Hepatocyte (in vitro differentiated cells): ENCODE data around the gene COA4.

ENCODE experiments used
- EZH2 ChIP-seq: fragments of 200-600 bp; sonication (generic); IDR thresholded peaks from 2 replicates; pipeline ENCODE4 v1.6.1; 2016; ENCODE audit warnings: antibody characterized with exemption, mild to moderate bottlenecking, borderline replicate concordance
- TF ChIP-seq, protein P1 (sequence below): fragments of 200-600 bp; sonication (generic); IDR thresholded peaks from 2 replicates; pipeline ENCODE4 v1.5.1; 2016; ENCODE audit warnings: antibody characterized with exemption, mild to moderate bottlenecking; ENCODE audit not compliant: poor library complexity

- TF ChIP-seq, protein P1, sequence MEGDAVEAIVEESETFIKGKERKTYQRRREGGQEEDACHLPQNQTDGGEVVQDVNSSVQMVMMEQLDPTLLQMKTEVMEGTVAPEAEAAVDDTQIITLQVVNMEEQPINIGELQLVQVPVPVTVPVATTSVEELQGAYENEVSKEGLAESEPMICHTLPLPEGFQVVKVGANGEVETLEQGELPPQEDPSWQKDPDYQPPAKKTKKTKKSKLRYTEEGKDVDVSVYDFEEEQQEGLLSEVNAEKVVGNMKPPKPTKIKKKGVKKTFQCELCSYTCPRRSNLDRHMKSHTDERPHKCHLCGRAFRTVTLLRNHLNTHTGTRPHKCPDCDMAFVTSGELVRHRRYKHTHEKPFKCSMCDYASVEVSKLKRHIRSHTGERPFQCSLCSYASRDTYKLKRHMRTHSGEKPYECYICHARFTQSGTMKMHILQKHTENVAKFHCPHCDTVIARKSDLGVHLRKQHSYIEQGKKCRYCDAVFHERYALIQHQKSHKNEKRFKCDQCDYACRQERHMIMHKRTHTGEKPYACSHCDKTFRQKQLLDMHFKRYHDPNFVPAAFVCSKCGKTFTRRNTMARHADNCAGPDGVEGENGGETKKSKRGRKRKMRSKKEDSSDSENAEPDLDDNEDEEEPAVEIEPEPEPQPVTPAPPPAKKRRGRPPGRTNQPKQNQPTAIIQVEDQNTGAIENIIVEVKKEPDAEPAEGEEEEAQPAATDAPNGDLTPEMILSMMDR = no peak
- TF ChIP-seq EZH2 = no peak
Measured at GRCh38 chr11:73914284-73914683, 37.6 kb upstream of the COA4 start.
